SK-N-SH (cell line): ENCODE data around the gene ARHGAP31.

Source experiments
- EZH2phosphoT487 ChIP-seq: fragments of 200-600 bp; sonication (generic); IDR thresholded peaks from 2 replicates; pipeline ENCODE4 v1.6.1; 2017; ENCODE audit warnings: low read depth, mixed run types, mild to moderate bottlenecking, antibody characterized with exemption, moderate library complexity, borderline replicate concordance
- GATA2 ChIP-seq: sonication (generic); formaldehyde crosslinking; IDR thresholded peaks from 2 replicates; pipeline ENCODE4 v1.5.0; 2020; ENCODE audit warnings: mild to moderate bottlenecking, missing genetic modification reagents
- MEF2A ChIP-seq: IDR thresholded peaks from 2 replicates; pipeline ENCODE4 v1.4.0; 2012; ENCODE audit warnings: low read depth, borderline replicate concordance
- MXI1 ChIP-seq: IDR thresholded peaks from 2 replicates; pipeline ENCODE4 v1.6.1; 2012; ENCODE audit warnings: mild to moderate bottlenecking, low read depth, low read length, improper control_type of control experiment
- POLR2AphosphoS5 ChIP-seq: IDR thresholded peaks from 2 replicates; pipeline ENCODE4 v1.6.1; 2012; ENCODE audit warnings: low read depth, low read length
- SIN3A ChIP-seq: IDR thresholded peaks from 2 replicates; pipeline ENCODE4 v1.6.1; 2012; ENCODE audit warnings: low read depth, mild to moderate bottlenecking, low read length, moderate library complexity, borderline replicate concordance
- TF ChIP-seq, protein P1 (sequence below): fragments of 200-600 bp; sonication (generic); IDR thresholded peaks from 2 replicates; pipeline ENCODE4 v1.6.1; 2017; ENCODE audit warnings: antibody characterized with exemption, mild to moderate bottlenecking, moderate library complexity
- TF ChIP-seq, protein P2 (sequence below): IDR thresholded peaks from 2 replicates; pipeline ENCODE4 v1.4.0; 2012; ENCODE audit warnings: low read depth
- TF ChIP-seq, protein P3 (sequence below): IDR thresholded peaks from 2 replicates; pipeline ENCODE4 v1.4.0; 2012; ENCODE audit warnings: low read depth, borderline replicate concordance

DNA sequence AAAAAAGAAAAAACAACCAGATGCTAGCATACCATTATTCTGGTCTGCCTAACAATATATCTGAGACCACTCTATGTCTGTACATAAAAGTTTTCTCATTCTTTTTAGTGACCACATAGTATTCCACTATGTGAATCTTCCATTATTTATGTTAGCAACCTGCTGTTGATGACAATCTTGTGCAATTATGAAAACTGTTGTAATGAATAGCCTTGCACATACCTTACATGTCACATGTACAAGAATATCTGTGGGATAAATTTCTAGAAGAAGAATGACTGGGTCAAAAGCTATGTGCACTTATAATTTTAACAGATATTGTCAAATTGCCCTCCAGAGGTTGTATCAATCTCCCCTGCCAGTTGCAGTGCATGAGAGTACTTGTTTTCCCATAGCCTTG lies 62.5 kb downstream of the ARHGAP31 start:
- TF ChIP-seq, protein P1, sequence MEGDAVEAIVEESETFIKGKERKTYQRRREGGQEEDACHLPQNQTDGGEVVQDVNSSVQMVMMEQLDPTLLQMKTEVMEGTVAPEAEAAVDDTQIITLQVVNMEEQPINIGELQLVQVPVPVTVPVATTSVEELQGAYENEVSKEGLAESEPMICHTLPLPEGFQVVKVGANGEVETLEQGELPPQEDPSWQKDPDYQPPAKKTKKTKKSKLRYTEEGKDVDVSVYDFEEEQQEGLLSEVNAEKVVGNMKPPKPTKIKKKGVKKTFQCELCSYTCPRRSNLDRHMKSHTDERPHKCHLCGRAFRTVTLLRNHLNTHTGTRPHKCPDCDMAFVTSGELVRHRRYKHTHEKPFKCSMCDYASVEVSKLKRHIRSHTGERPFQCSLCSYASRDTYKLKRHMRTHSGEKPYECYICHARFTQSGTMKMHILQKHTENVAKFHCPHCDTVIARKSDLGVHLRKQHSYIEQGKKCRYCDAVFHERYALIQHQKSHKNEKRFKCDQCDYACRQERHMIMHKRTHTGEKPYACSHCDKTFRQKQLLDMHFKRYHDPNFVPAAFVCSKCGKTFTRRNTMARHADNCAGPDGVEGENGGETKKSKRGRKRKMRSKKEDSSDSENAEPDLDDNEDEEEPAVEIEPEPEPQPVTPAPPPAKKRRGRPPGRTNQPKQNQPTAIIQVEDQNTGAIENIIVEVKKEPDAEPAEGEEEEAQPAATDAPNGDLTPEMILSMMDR = no peak
- TF ChIP-seq, protein P2, sequence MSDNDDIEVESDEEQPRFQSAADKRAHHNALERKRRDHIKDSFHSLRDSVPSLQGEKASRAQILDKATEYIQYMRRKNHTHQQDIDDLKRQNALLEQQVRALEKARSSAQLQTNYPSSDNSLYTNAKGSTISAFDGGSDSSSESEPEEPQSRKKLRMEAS = no peak
- TF ChIP-seq SIN3A = no peak
- TF ChIP-seq, protein P3, sequence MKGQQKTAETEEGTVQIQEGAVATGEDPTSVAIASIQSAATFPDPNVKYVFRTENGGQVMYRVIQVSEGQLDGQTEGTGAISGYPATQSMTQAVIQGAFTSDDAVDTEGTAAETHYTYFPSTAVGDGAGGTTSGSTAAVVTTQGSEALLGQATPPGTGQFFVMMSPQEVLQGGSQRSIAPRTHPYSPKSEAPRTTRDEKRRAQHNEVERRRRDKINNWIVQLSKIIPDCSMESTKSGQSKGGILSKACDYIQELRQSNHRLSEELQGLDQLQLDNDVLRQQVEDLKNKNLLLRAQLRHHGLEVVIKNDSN = no peak
- no peak for TF ChIP-seq POLR2AphosphoS5
- no peak for TF ChIP-seq EZH2phosphoT487
- TF ChIP-seq MEF2A = no peak
- TF ChIP-seq MXI1 = no peak
- no peak for TF ChIP-seq GATA2 (CRISPR knock-in tag)
